T-cell (primary cell): Measurements from ENCODE around the gene RICTOR. TPM values are rescaled to one million over a fixed set of nuclear protein-coding genes. Genes with fewer than 3 reads are reported as not detected.
A peak's percentile ranks its signal among the peaks of the same experiment; 100 is the strongest.

Experiments
- ATAC-seq, 4 experiments: fragments of 200-7000 bp in 3 of 4; fragments of 150-1000 bp in 1 of 4; cut with Tn5 transposase; replicated peaks in 1 of 4; 1 replicate in 3 of 4; 2 replicates in 1 of 4; pipeline ENCODE4 v1.10.0; 2021; ENCODE audit warnings: moderate library complexity in 3 of 4, mild to moderate bottlenecking in 2 of 4, moderate number of reproducible peaks in 1 of 4
- CTCF ChIA-PET, 2 donors: fragments of 300-600 bp; sonication (Branson Sonifier 250); formaldehyde crosslinking; loops; one replicate each; lab custom pipeline; 2022; ENCODE audit warnings: antibody characterized with exemption in 2 of 2; lab: Charles Lee
- POLR2A ChIA-PET, 2 donors: fragments of 300-600 bp; sonication (Branson Sonifier 250); formaldehyde crosslinking; loops; one replicate each; lab custom pipeline; 2022; ENCODE audit warnings: antibody characterized with exemption in 2 of 2; lab: Charles Lee
- DNase-seq, 35 experiments: peaks; one replicate each; pipeline versions ENCODE4 v3.0.0 to v3.0.0-alpha.2; 2013 to 2023
- H3K27ac ChIP-seq: one replicate; pipeline ENCODE4 v1.5.1; 2013; ENCODE audit warnings: low read length
- H3K27me3 ChIP-seq, 2 experiments: replicated peaks in 1 of 2; 1 replicate in 1 of 2; 2 replicates in 1 of 2; pipeline versions ENCODE4 v1.6.1 to v1.7.0; 2013; ENCODE audit warnings: low read length in 1 of 2, mixed read lengths in 1 of 2; ENCODE audit not compliant: control insufficient read depth in 2 of 2, insufficient read depth in 2 of 2; ENCODE audit errors: extremely low read depth in 1 of 2
- H3K36me3 ChIP-seq, 2 donors: 1 replicate in 1 of 2; 2 replicates in 1 of 2; pipeline versions ENCODE4 v1.6.1 to v1.7.0; 2013; ENCODE audit warnings: low read length in 1 of 2; ENCODE audit not compliant: control insufficient read depth in 2 of 2, insufficient read depth in 1 of 2; ENCODE audit errors: extremely low read depth in 1 of 2
- H3K4me1 ChIP-seq, 2 experiments: 1 replicate in 1 of 2; 2 replicates in 1 of 2; pipeline versions ENCODE4 v1.6.1 to v1.7.0; 2013; ENCODE audit warnings: low read length in 2 of 2, mixed read lengths in 1 of 2; ENCODE audit not compliant: insufficient read depth in 2 of 2, control insufficient read depth in 1 of 2; ENCODE audit errors: extremely low read depth in 1 of 2
- H3K4me3 ChIP-seq, 2 donors: 1 replicate in 1 of 2; 2 replicates in 1 of 2; pipeline versions ENCODE4 v1.5.1 to v1.7.0; 2013; ENCODE audit warnings: mild to moderate bottlenecking in 2 of 2, low read length in 1 of 2, moderate library complexity in 1 of 2; ENCODE audit not compliant: control insufficient read depth in 1 of 2; ENCODE audit errors: extremely low read depth in 1 of 2
- H3K9me3 ChIP-seq: 2 replicates; pipeline ENCODE4 v1.7.0; 2013
- H3K27ac Mint-ChIP-seq, 2 donors: one replicate each; pipeline ENCODE4 v1.8.0; 2020 to 2021; ENCODE audit warnings: mild to moderate bottlenecking in 2 of 2, mixed read lengths in 2 of 2
- H3K27me3 Mint-ChIP-seq, 2 donors: one replicate each; pipeline ENCODE4 v1.8.0; 2021 to 2022; ENCODE audit warnings: mixed read lengths in 2 of 2
- H3K36me3 Mint-ChIP-seq: one replicate; pipeline ENCODE4 v1.8.0; 2021; ENCODE audit warnings: mixed read lengths
- H3K4me1 Mint-ChIP-seq, 3 donors: one replicate each; pipeline ENCODE4 v1.8.0; 2020 to 2022; ENCODE audit warnings: mixed read lengths in 3 of 3, mild to moderate bottlenecking in 1 of 3
- H3K4me3 Mint-ChIP-seq, 3 donors: one replicate each; pipeline ENCODE4 v1.8.0; 2020 to 2022; ENCODE audit warnings: mild to moderate bottlenecking in 3 of 3, mixed read lengths in 3 of 3, moderate library complexity in 3 of 3
- H3K9me3 Mint-ChIP-seq, 3 donors: one replicate each; pipeline ENCODE4 v1.8.0; 2020 to 2022; ENCODE audit warnings: mixed read lengths in 3 of 3
- WGBS: methylation state at CpG from one replicate; pipeline ENCODE4 v1.1.5; 2013; ENCODE audit warnings: missing lambda C conversion rate; ENCODE audit not compliant: insufficient coverage; 5-methylcytosine and 5-hydroxymethylcytosine counted together
- total RNA-seq, 35 experiments: library from RNA in 6 of 35; stranded (reverse) in 6 of 35; fragments of 120-200 nt in 1 of 35; gene quantifications; one replicate each; pipeline versions ENCODE4 v1.2.1 to v1.2.4 and lab custom pipeline; 2013 to 2026

RICTOR gene
- total RNA-seq, 5 donors from 2014 or later (not counting 1 experiment from before 2014, with no cell fraction given), result 68.5 to 85.8 (median 74.8) TPM

DNA sequence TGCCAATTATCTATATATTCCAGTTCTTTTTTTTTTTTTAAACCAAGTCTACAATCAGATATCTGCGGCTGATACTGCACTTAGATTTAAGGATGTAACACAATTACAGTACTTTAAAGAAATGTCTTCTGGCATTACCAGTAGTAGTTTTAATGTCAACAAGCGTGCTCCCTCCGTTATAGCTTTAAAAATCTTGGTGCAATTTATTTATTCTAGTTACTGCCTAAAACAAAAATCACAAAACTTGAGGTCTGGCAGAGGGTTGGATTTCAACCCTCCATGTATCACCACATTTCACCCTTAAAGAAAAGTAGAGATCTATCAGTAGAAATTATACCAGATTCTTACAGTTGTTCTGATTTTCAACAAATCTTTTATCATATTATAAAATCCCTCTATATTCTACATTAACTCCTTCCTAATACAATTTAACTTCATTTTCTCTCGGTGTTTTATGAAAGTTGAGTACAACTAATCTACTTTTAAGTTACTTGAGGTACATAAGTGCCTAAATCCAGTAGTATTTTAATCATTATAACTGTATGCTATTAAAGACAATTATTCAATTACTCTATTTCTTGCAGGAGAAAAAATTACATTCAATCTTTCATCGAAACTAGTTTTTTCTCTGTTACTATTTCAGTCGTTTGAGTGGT lies 2.0 kb upstream of the RICTOR start:
- DNase-seq (no peak), ATAC-seq (no peak)
- Mint-ChIP-seq H3K36me3 (peaks cover 6% of the 10 kb centered on the region), H3K27me3 (peaks cover 21 to 30% of the 10 kb centered on the region in 2 donors), H3K27ac (no peak overlapping the region), H3K4me3 (peak overlapping the region in 2 of 3 donors; percentile 39 to 96), H3K4me1 (peaks cover 39 to 45% (median 44%) of the 10 kb centered on the region in 3 donors), H3K9me3 (no peaks in the 10 kb centered on the region)
- Histone ChIP-seq H3K36me3 (no peaks in the 10 kb centered on the region), H3K4me3 (no peak overlapping the region), H3K9me3 (no peaks in the 10 kb centered on the region), H3K4me1 (peaks cover 4 to 19% of the 10 kb centered on the region in 2 experiments), H3K27ac (no peak overlapping the region), H3K27me3 (peaks cover 0 to 5% of the 10 kb centered on the region in 2 experiments)
- POLR2A ChIA-PET, result interaction anchor here in 1 of 2 donors (0.6 kb wide), 1 partner anchor 28 kb away, joined by 3 read pairs; no protein-coding TSS in a partner anchor
- no CpG with 5 or more reads among the region's 6 CpGs for WGBS
- CTCF ChIA-PET, result interaction anchor here in 1 of 2 donors (0.7 kb wide), 1 partner anchor 1575 kb away, joined by 3 read pairs; no protein-coding TSS in a partner anchor

GRCh38 chr5:39073767-39074016 lies 507 bp downstream of the RICTOR start:
- Mint-ChIP-seq H3K27ac (peak overlapping the region; percentile 90 to 96), H3K27me3 (peaks cover 10 to 17% of the 10 kb centered on the region in 2 donors), H3K36me3 (peaks cover 16% of the 10 kb centered on the region), H3K4me3 (peak overlapping the region; percentile 89 to 96 (median 96)), H3K4me1 (peaks cover 53 to 59% (median 59%) of the 10 kb centered on the region in 3 donors), H3K9me3 (no peaks in the 10 kb centered on the region)
- POLR2A ChIA-PET, result no interaction called here
- Histone ChIP-seq H3K9me3 (no peaks in the 10 kb centered on the region), H3K36me3 (peaks cover 0 to 5% of the 10 kb centered on the region in 2 donors), H3K27ac (peak overlapping the region; percentile 83), H3K4me1 (peaks cover 4 to 23% of the 10 kb centered on the region in 2 experiments), H3K27me3 (no peaks in the 10 kb centered on the region), H3K4me3 (peak overlapping the region; percentile 83 to 88)
- CTCF ChIA-PET, result no interaction called here
- DNase-seq, result peak in 1 of 35 experiments; percentile 0
- peak; percentile 21 to 49 (median 41) for ATAC-seq
- 0% methylated on average over 27 of the region's 29 CpGs for WGBS

GRCh38 chr5:39072925-39073766 lies 1.1 kb downstream of the RICTOR start:
- Mint-ChIP-seq H3K27ac (peak overlapping the region; percentile 90 to 96), H3K36me3 (peaks cover 22% of the 10 kb centered on the region), H3K9me3 (no peaks in the 10 kb centered on the region), H3K4me3 (peak overlapping the region; percentile 89 to 96 (median 96)), H3K4me1 (peaks cover 59 to 65% (median 62%) of the 10 kb centered on the region in 3 donors), H3K27me3 (peaks cover 7 to 14% of the 10 kb centered on the region in 2 donors)
- Histone ChIP-seq H3K9me3 (no peaks in the 10 kb centered on the region), H3K27ac (peak overlapping the region; percentile 83), H3K4me1 (peaks cover 4 to 23% of the 10 kb centered on the region in 2 experiments), H3K36me3 (peaks cover 0 to 11% of the 10 kb centered on the region in 2 donors), H3K4me3 (peak overlapping the region; percentile 83 to 88), H3K27me3 (no peaks in the 10 kb centered on the region)
- DNase-seq (peak; percentile 36 to 78 (median 52)), ATAC-seq (peak; percentile 42 to 66 (median 49))
- POLR2A ChIA-PET, result interaction anchor here in 1 of 2 donors (0.6 to 1.2 kb wide), 4 partner anchors 11 to 1759 kb away, joined by 3 read pairs; no protein-coding TSS in a partner anchor
- WGBS, result 7% methylated on average over 12 of the region's 27 CpGs
- CTCF ChIA-PET, result interaction anchor here (0.6 to 2.4 kb wide), 6 partner anchors 8 to 202 kb away, joined by 3 to 20 read pairs (median 4); no protein-coding TSS in a partner anchor

DNA sequence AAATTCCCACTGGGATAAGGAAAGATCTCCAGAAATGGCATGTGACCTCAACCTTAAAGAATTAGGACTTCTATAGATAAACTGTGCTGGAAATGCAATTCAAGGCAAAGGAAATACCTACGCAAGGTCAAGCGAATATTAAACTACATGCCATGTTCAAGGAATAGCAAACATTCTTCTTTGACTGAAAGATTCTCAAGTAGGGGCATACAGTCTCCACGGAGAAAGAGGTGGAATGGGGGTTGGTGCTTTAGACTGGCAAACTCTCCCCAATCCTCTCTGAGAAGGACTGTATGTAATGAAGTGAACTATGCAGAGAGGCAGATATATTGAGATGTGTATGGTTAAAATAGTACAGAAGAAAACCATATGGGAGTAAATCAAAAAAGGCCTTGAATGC lies 6.1 kb downstream of the RICTOR start:
- ATAC-seq (no peak), DNase-seq (no peak)
- WGBS, result 83% methylated on average over 1 of the region's 3 CpGs
- POLR2A ChIA-PET, result no interaction called here
- no peaks in the 10 kb centered on the region for H3K9me3 ChIP-seq
- H3K27ac ChIP-seq, result no peak overlapping the region
- H3K4me1 ChIP-seq, result peaks cover 12 to 24% of the 10 kb centered on the region in 2 experiments
- no peak overlapping the region for H3K4me3 ChIP-seq
- CTCF ChIA-PET, result interaction anchor here in 1 of 2 donors (1.3 kb wide), 1 partner anchor 12 kb away, joined by 4 read pairs; no protein-coding TSS in a partner anchor
- peak overlapping the region in 1 of 2 donors; percentile 4 for H3K27ac Mint-ChIP-seq
- no peak overlapping the region for H3K4me3 Mint-ChIP-seq
- peaks cover 8 to 34% of the 10 kb centered on the region in 2 donors for H3K36me3 ChIP-seq
- peaks cover 71 to 78% (median 73%) of the 10 kb centered on the region in 3 donors for H3K4me1 Mint-ChIP-seq
- peaks cover 52% of the 10 kb centered on the region for H3K36me3 Mint-ChIP-seq
- H3K27me3 Mint-ChIP-seq, result no peaks in the 10 kb centered on the region
- no peaks in the 10 kb centered on the region for H3K27me3 ChIP-seq
- H3K9me3 Mint-ChIP-seq, result peaks cover 5 to 17% (median 14%) of the 10 kb centered on the region in 3 donors

- no peaks in the 10 kb centered on the region for H3K9me3 ChIP-seq
- ChIA-PET POLR2A (no interaction called here), CTCF (no interaction called here)
- H3K27ac Mint-ChIP-seq, result peak overlapping the region in 1 of 2 donors; percentile 71
- 80% methylated on average over 1 of the region's 3 CpGs for WGBS
- H3K4me1 Mint-ChIP-seq, result peaks cover 75 to 84% (median 77%) of the 10 kb centered on the region in 3 donors
- peaks cover 5 to 17% (median 14%) of the 10 kb centered on the region in 3 donors for H3K9me3 Mint-ChIP-seq
- H3K27ac ChIP-seq, result no peak overlapping the region
- H3K27me3 Mint-ChIP-seq, result no peaks in the 10 kb centered on the region
- H3K36me3 Mint-ChIP-seq, result peaks cover 41% of the 10 kb centered on the region
- peaks cover 12 to 13% of the 10 kb centered on the region in 2 experiments for H3K4me1 ChIP-seq
- no peaks in the 10 kb centered on the region for H3K27me3 ChIP-seq
- peak overlapping the region in 2 of 3 donors; percentile 31 to 41 for H3K4me3 Mint-ChIP-seq
- H3K4me3 ChIP-seq, result no peak overlapping the region
- ATAC-seq, result no peak
- no peak for DNase-seq
- H3K36me3 ChIP-seq, result peaks cover 8 to 34% of the 10 kb centered on the region in 2 donors
Observed at GRCh38 chr5:39064450-39064849, 9.7 kb downstream of the RICTOR start.

- Histone ChIP-seq H3K27ac (no peak overlapping the region), H3K4me1 (peaks cover 12 to 22% of the 10 kb centered on the region in 2 experiments), H3K27me3 (no peaks in the 10 kb centered on the region), H3K4me3 (no peak overlapping the region), H3K36me3 (peaks cover 8 to 22% of the 10 kb centered on the region in 2 donors), H3K9me3 (no peaks in the 10 kb centered on the region)
- Mint-ChIP-seq H3K27me3 (no peaks in the 10 kb centered on the region), H3K4me3 (peak overlapping the region in 2 of 3 donors; percentile 11 to 28), H3K27ac (peak overlapping the region; percentile 4 to 48), H3K9me3 (peaks cover 5 to 17% (median 14%) of the 10 kb centered on the region in 3 donors), H3K4me1 (peaks cover 81 to 86% (median 82%) of the 10 kb centered on the region in 3 donors), H3K36me3 (peaks cover 30% of the 10 kb centered on the region)
- DNase-seq (no peak), ATAC-seq (no peak)
- POLR2A ChIA-PET, result no interaction called here
- CTCF ChIA-PET, result interaction anchor here in 1 of 2 donors (1.5 kb wide), 1 partner anchor 10 kb away, joined by 3 read pairs; no protein-coding TSS in a partner anchor
- 67% methylated on average over 1 of the region's 2 CpGs for WGBS
Observed at GRCh38 chr5:39063037-39063436, 11.2 kb downstream of the RICTOR start.
